Cerebellar nuclear complex (tissue), 1 donor: ENCODE data around the gene FMNL3.

ENCODE experiments used
- DNase-seq, 2 experiments: peaks; one replicate each; lab custom pipeline; 2025; lab: John Stamatoyannopoulos, UW

The FMNL3 gene

GRCh38 chr12:49652921-49653520 lies 54.2 kb downstream of the FMNL3 start:
- no peak for DNase-seq

- no peak for DNase-seq
These were observed 55.4 kb downstream of the FMNL3 start for GRCh38 chr12:49651855-49652254.

GRCh38 chr12:49649892-49650291 lies 57.3 kb downstream of the FMNL3 start:
- no peak for DNase-seq

- no peak for DNase-seq
These were observed 57.8 kb downstream of the FMNL3 start for GRCh38 chr12:49649445-49649844.

GRCh38 chr12:49648712-49649003 lies 58.5 kb downstream of the FMNL3 start:
- no peak for DNase-seq

- no peak for DNase-seq
These were observed 59.1 kb downstream of the FMNL3 start for GRCh38 chr12:49647827-49648711.

- DNase-seq = no peak
These were observed 60.1 kb downstream of the FMNL3 start for GRCh38 chr12:49646871-49647654.

- no peak for DNase-seq
These were observed 60.8 kb downstream of the FMNL3 start for GRCh38 chr12:49646331-49646830.

GRCh38 chr12:49645146-49646039 lies 61.8 kb downstream of the FMNL3 start:
- DNase-seq = no peak

GRCh38 chr12:49644620-49644994 lies 62.6 kb downstream of the FMNL3 start:
- DNase-seq = peak in 1 of 2 experiments; percentile 67

GRCh38 chr12:49643961-49644619 lies 63.1 kb downstream of the FMNL3 start:
- DNase-seq = no peak

- DNase-seq = no peak
These were observed 64.1 kb downstream of the FMNL3 start for GRCh38 chr12:49643135-49643534.

GRCh38 chr12:49642370-49642802 lies 64.8 kb downstream of the FMNL3 start:
- DNase-seq = no peak

- DNase-seq = no peak
These were observed 65.3 kb downstream of the FMNL3 start for GRCh38 chr12:49641748-49642369.

- DNase-seq = peak; percentile 45 to 52
These were observed 70.0 kb downstream of the FMNL3 start for GRCh38 chr12:49636979-49637755.

GRCh38 chr12:49636574-49636973 lies 70.6 kb downstream of the FMNL3 start:
- DNase-seq = no peak

- no peak for DNase-seq
These were observed 71.5 kb downstream of the FMNL3 start for GRCh38 chr12:49635656-49636055.

GRCh38 chr12:49635036-49635435 lies 72.2 kb downstream of the FMNL3 start:
- no peak for DNase-seq

GRCh38 chr12:49633703-49634345 lies 73.4 kb downstream of the FMNL3 start:
- no peak for DNase-seq
